HCT116 (cell line): ENCODE data around the gene ARSB. TPM values are rescaled to one million over a fixed set of nuclear protein-coding genes. Genes with fewer than 3 reads are reported as not detected.

Source experiments
- ATAC-seq: fragments of 200-7000 bp; cut with Tn5 transposase; 2 replicates; pipeline ENCODE4 v1.9.1; 2020; ENCODE audit warnings: mild to moderate bottlenecking, moderate library complexity
- BruUV-seq: library from RNA; stranded (reverse); fragments of 400-500 nt; replicated peaks from 2 replicates; lab custom pipeline; 2021; lab: Mats Ljungman, UMichigan
- CTCF ChIA-PET: fragments of 300-600 bp; sonication (Branson Sonifier 250); formaldehyde crosslinking; loops from one replicate; lab custom pipeline; 2021; ENCODE audit warnings: antibody characterized with exemption; lab: Charles Lee
- POLR2A ChIA-PET: fragments of 300-600, 350-600 bp; sonication (Branson Sonifier 250); formaldehyde crosslinking; loops from one replicate; lab custom pipeline; 2021; ENCODE audit warnings: antibody characterized with exemption; lab: Charles Lee
- RAD21 ChIA-PET, 2 experiments: fragments of 300-600 bp; sonication (Branson Sonifier 250); formaldehyde crosslinking; loops; one replicate each; lab custom pipeline; 2023; ENCODE audit warnings: low total read pairs in 2 of 2; ENCODE audit not compliant: uncharacterized antibody in 2 of 2, unreplicated experiment in 2 of 2, low non-redundant PET in 1 of 2; lab: Charles Lee
- DNase-seq: peaks from one replicate; pipeline ENCODE4 v3.0.0-alpha.2; 2010; ENCODE audit warnings: low read depth, low spot score
- H2AFZ ChIP-seq: fragments of 200-600 bp; shearing (Covaris generic), sonication (generic); 2 replicates; pipeline ENCODE4 v1.6.1; 2017; ENCODE audit warnings: low read depth, mixed run types, mixed read lengths, antibody characterized with exemption, low read length; ENCODE audit not compliant: poor library complexity, severe bottlenecking
- H3K27ac ChIP-seq: 2 replicates; pipeline ENCODE4 v1.5.1; 2012; ENCODE audit warnings: low read depth, low read length
- H3K27me3 ChIP-seq: fragments of 200-600 bp; sonication (generic); 2 replicates; pipeline ENCODE4 v1.6.1; 2016; ENCODE audit warnings: mixed run types, low read length, mixed read lengths; ENCODE audit not compliant: insufficient read depth
- H3K36me3 ChIP-seq, 2 experiments: fragments of 200-500 bp in 1 of 2; fragments of 200-600 bp in 1 of 2; sonication (Bioruptor generic) in 1 of 2; sonication (generic) in 1 of 2; 2 replicates each; pipeline versions ENCODE4 v1.5.1 to v1.6.1; 2014 to 2016; ENCODE audit warnings: low read length in 2 of 2, inconsistent platforms in 1 of 2, mixed read lengths in 1 of 2, mixed run types in 1 of 2; ENCODE audit not compliant: insufficient read depth in 2 of 2, control insufficient read depth in 1 of 2
- H3K4me1 ChIP-seq, 2 experiments: fragments of 200-600 bp in 1 of 2; sonication (generic) in 1 of 2; 2 replicates each; pipeline versions ENCODE4 v1.5.1 to v1.6.1; 2012 to 2017; ENCODE audit warnings: low read length in 2 of 2, inconsistent platforms in 1 of 2, mild to moderate bottlenecking in 1 of 2, mixed read lengths in 1 of 2, mixed run types in 1 of 2, moderate library complexity in 1 of 2; ENCODE audit not compliant: insufficient read depth in 2 of 2, control insufficient read depth in 1 of 2
- H3K4me2 ChIP-seq: fragments of 200-600 bp; sonication (generic); 2 replicates; pipeline ENCODE4 v1.6.1; 2017; ENCODE audit warnings: mixed run types, low read length, mixed read lengths
- H3K4me3 ChIP-seq, 2 experiments: fragments of 200-600 bp in 1 of 2; sonication (generic) in 1 of 2; replicated peaks in 1 of 2; 2 replicates each; pipeline ENCODE4 v1.5.1; 2011 to 2016; ENCODE audit warnings: low read length in 2 of 2, control low read depth in 1 of 2, low read depth in 1 of 2, mild to moderate bottlenecking in 1 of 2, mixed read lengths in 1 of 2, mixed run types in 1 of 2
- H3K79me2 ChIP-seq: fragments of 200-600 bp; sonication (generic); 2 replicates; pipeline ENCODE4 v1.6.1; 2017; ENCODE audit warnings: mild to moderate bottlenecking, mixed run types, low read length, moderate library complexity, mixed read lengths; ENCODE audit not compliant: insufficient read depth
- H3K9ac ChIP-seq: fragments of 200-600 bp; sonication (generic); 2 replicates; pipeline ENCODE4 v1.6.1; 2016; ENCODE audit warnings: low read length, mixed read lengths
- H3K9me2 ChIP-seq: fragments of 200-600 bp; sonication (generic), shearing (Covaris generic); 2 replicates; pipeline ENCODE4 v1.6.1; 2017; ENCODE audit warnings: mixed run types, mild to moderate bottlenecking, moderate library complexity; ENCODE audit not compliant: insufficient read depth
- H3K9me3 ChIP-seq, 2 experiments: fragments of 200-500 bp in 1 of 2; fragments of 200-600 bp in 1 of 2; sonication (Bioruptor generic) in 1 of 2; sonication (generic) in 1 of 2; 2 replicates each; pipeline ENCODE4 v1.6.1; 2014 to 2017; ENCODE audit warnings: low read length in 2 of 2, mixed read lengths in 2 of 2, inconsistent platforms in 1 of 2, low read depth in 1 of 2, mild to moderate bottlenecking in 1 of 2, mixed run types in 1 of 2, moderate library complexity in 1 of 2; ENCODE audit not compliant: control insufficient read depth in 1 of 2, insufficient read depth in 1 of 2
- H4K20me1 ChIP-seq: fragments of 200-600 bp; sonication (generic), shearing (Covaris generic); 2 replicates; pipeline ENCODE4 v1.6.1; 2017; ENCODE audit warnings: mixed run types, mild to moderate bottlenecking, moderate library complexity; ENCODE audit not compliant: insufficient read depth
- CBX3 ChIP-seq: IDR thresholded peaks from 2 replicates; pipeline ENCODE4 v1.6.1; 2012; ENCODE audit warnings: low read depth
- ELF1 ChIP-seq: IDR thresholded peaks from 2 replicates; pipeline ENCODE4 v1.6.1; 2012; ENCODE audit warnings: low read depth, borderline replicate concordance
- EZH2 ChIP-seq: fragments of 200-600 bp; sonication (generic); IDR thresholded peaks from 2 replicates; pipeline ENCODE4 v1.6.1; 2017; ENCODE audit warnings: antibody characterized with exemption, mixed run types
- POLR2A ChIP-seq: IDR thresholded peaks from 2 replicates; pipeline ENCODE4 v1.7.0; 2011; ENCODE audit warnings: borderline replicate concordance; ENCODE audit not compliant: insufficient read depth, insufficient read length; ENCODE audit errors: extremely low read depth
- POLR2AphosphoS5 ChIP-seq: IDR thresholded peaks from 2 replicates; pipeline ENCODE4 v1.6.1; 2011; ENCODE audit warnings: mild to moderate bottlenecking, low read depth, low read length, moderate library complexity
- SP1 ChIP-seq: IDR thresholded peaks from 2 replicates; pipeline ENCODE4 v1.6.1; 2012; ENCODE audit warnings: low read depth
- SRF ChIP-seq: IDR thresholded peaks from 2 replicates; pipeline ENCODE4 v1.6.1; 2012; ENCODE audit warnings: low read depth
- intact Hi-C: fragments of 100-400 bp; cut with micrococcal nuclease; formaldehyde crosslinking; loops from 2 replicates; pipeline ENCODE4 v1.10.0; 2022
- total RNA-seq: library from RNA; stranded (reverse); gene quantifications from one replicate; pipeline ENCODE4 v1.2.1, GENCODE V29; 2021; ENCODE audit not compliant: unreplicated experiment
- TF ChIP-seq, protein P1 (sequence below), 3 experiments: fragments of 200-600 bp in 1 of 3; sonication (generic) in 1 of 3; IDR thresholded peaks in 2 of 3; conservative IDR thresholded peaks in 1 of 3; 2 replicates each; pipeline ENCODE4 v1.5.1; 2012 to 2017; ENCODE audit warnings: low read depth in 2 of 3, low read length in 2 of 3, antibody characterized with exemption in 1 of 3, borderline replicate concordance in 1 of 3, control low read depth in 1 of 3, mild to moderate bottlenecking in 1 of 3, mixed read lengths in 1 of 3, mixed run types in 1 of 3, moderate library complexity in 1 of 3; ENCODE audit not compliant: insufficient read depth in 1 of 3
- TF ChIP-seq, protein P2 (sequence below): IDR thresholded peaks from 2 replicates; pipeline ENCODE4 v1.6.1; 2011; ENCODE audit warnings: mild to moderate bottlenecking, low read length, moderate library complexity; ENCODE audit not compliant: insufficient replicate concordance; ENCODE audit errors: extremely low read depth
- TF ChIP-seq, protein P3 (sequence below): IDR thresholded peaks from 2 replicates; pipeline ENCODE4 v1.6.1; 2012
- TF ChIP-seq, protein P4 (sequence below): IDR thresholded peaks from 2 replicates; pipeline ENCODE4 v1.6.1; 2012

ARSB gene
- total RNA-seq, 1 experiment from 2014 or later = 4.8 TPM

DNA sequence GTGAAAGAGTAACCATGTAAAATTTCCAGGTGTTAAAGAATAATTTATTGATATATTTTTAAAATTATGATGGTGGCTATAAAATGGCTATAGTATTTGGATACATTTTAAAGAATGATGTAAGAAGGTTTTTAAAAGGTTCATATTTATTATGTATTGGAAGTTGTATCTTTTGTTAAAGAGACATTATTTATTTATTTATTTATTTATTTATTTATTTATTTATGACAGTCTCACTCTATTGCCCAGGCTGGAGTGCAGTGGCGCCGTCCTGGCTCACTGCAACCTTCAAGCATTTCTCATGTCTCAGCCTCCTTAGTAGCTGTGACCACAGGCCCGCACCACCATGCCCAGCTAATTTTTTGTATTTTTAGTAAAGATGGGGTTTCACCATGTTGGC lies 247.0 kb downstream of the ARSB start:
- ChIA-PET CTCF (no interaction called here), RAD21 (no interaction called here), POLR2A (no interaction called here)
- Histone ChIP-seq H3K9me2 (no peaks in the 10 kb centered on the region), H3K79me2 (no peaks in the 10 kb centered on the region), H3K4me2 (no peak overlapping the region), H3K4me1 (peaks cover 0 to 4% of the 10 kb centered on the region in 2 experiments; a peak in 1 of 4 replicates), H3K4me3 (no peak overlapping the region), H3K36me3 (no peaks in the 10 kb centered on the region), H4K20me1 (no peaks in the 10 kb centered on the region), H3K27ac (no peak overlapping the region), H3K9ac (no peak overlapping the region), H3K9me3 (no peaks in the 10 kb centered on the region), H2AFZ (no peak overlapping the region), H3K27me3 (no peaks in the 10 kb centered on the region)
- DNase-seq = no peak
- TF ChIP-seq, protein P1, sequence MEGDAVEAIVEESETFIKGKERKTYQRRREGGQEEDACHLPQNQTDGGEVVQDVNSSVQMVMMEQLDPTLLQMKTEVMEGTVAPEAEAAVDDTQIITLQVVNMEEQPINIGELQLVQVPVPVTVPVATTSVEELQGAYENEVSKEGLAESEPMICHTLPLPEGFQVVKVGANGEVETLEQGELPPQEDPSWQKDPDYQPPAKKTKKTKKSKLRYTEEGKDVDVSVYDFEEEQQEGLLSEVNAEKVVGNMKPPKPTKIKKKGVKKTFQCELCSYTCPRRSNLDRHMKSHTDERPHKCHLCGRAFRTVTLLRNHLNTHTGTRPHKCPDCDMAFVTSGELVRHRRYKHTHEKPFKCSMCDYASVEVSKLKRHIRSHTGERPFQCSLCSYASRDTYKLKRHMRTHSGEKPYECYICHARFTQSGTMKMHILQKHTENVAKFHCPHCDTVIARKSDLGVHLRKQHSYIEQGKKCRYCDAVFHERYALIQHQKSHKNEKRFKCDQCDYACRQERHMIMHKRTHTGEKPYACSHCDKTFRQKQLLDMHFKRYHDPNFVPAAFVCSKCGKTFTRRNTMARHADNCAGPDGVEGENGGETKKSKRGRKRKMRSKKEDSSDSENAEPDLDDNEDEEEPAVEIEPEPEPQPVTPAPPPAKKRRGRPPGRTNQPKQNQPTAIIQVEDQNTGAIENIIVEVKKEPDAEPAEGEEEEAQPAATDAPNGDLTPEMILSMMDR (IDR thresholded peaks at IDR 0.05 in 2 of 3, conservative IDR thresholded peaks at IDR 0.05 in 1 of 3; ENCODE audit: borderline replicate concordance in 1 of 3, insufficient read depth in 1 of 3, low read depth in 2 of 3, low read length in 2 of 3) = no peak
- TF ChIP-seq SRF (no peak), POLR2A (no peak), SP1 (no peak), CBX3 (no peak), EZH2 (no peak), ELF1 (no peak), POLR2AphosphoS5 (no peak)
- TF ChIP-seq, protein P2, sequence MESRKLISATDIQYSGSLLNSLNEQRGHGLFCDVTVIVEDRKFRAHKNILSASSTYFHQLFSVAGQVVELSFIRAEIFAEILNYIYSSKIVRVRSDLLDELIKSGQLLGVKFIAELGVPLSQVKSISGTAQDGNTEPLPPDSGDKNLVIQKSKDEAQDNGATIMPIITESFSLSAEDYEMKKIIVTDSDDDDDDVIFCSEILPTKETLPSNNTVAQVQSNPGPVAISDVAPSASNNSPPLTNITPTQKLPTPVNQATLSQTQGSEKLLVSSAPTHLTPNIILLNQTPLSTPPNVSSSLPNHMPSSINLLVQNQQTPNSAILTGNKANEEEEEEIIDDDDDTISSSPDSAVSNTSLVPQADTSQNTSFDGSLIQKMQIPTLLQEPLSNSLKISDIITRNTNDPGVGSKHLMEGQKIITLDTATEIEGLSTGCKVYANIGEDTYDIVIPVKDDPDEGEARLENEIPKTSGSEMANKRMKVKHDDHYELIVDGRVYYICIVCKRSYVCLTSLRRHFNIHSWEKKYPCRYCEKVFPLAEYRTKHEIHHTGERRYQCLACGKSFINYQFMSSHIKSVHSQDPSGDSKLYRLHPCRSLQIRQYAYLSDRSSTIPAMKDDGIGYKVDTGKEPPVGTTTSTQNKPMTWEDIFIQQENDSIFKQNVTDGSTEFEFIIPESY = no peak
- TF ChIP-seq, protein P3, sequence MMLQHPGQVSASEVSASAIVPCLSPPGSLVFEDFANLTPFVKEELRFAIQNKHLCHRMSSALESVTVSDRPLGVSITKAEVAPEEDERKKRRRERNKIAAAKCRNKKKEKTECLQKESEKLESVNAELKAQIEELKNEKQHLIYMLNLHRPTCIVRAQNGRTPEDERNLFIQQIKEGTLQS = no peak
- TF ChIP-seq, protein P4, sequence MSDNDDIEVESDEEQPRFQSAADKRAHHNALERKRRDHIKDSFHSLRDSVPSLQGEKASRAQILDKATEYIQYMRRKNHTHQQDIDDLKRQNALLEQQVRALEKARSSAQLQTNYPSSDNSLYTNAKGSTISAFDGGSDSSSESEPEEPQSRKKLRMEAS = no peak
- ATAC-seq = no peak
- BruUV-seq = no TSS peak
- intact Hi-C loops = no loop called here
